HepG2 (cell line): ENCODE measurements around the gene NEURL1. TPM values are rescaled to one million over a fixed set of nuclear protein-coding genes. Genes with fewer than 3 reads are reported as not detected.
A peak's percentile ranks its signal among the peaks of the same experiment; 100 is the strongest.

Experiments
- ATF7-NPFF ChIP-seq: sonication (generic); formaldehyde crosslinking; IDR thresholded peaks from 2 replicates; pipeline ENCODE4 v1.8.1; 2023; ENCODE audit warnings: mild to moderate bottlenecking, low read depth, missing genetic modification reagents, moderate library complexity
- CHD4 ChIP-seq: fragments of 200-600 bp; sonication (generic); IDR thresholded peaks from 2 replicates; pipeline ENCODE4 v1.7.0; 2017; ENCODE audit warnings: mild to moderate bottlenecking, low read length, borderline replicate concordance
- GLI4 ChIP-seq: sonication (generic); formaldehyde crosslinking; IDR thresholded peaks from 2 replicates; pipeline ENCODE4 v1.5.1; 2020; ENCODE audit warnings: missing genetic modification reagents, mild to moderate bottlenecking, moderate library complexity, borderline replicate concordance
- HIVEP1 ChIP-seq: sonication (generic); formaldehyde crosslinking; IDR thresholded peaks from 2 replicates; pipeline ENCODE4 v1.4.0; 2020; ENCODE audit warnings: mild to moderate bottlenecking, missing genetic modification reagents
- MTF2 ChIP-seq: sonication (generic); formaldehyde crosslinking; IDR thresholded peaks from 2 replicates; pipeline ENCODE4 v1.5.0; 2020; ENCODE audit warnings: missing genetic modification reagents, borderline replicate concordance
- MXD4 ChIP-seq: IDR thresholded peaks from 2 replicates; pipeline ENCODE4 v1.6.1; 2016; ENCODE audit warnings: mild to moderate bottlenecking, missing biosample characterization, missing genetic modification reagents
- NPAS2 ChIP-seq: sonication (generic); formaldehyde crosslinking; IDR thresholded peaks from 2 replicates; pipeline ENCODE4 v1.8.0; 2022; ENCODE audit warnings: mild to moderate bottlenecking, missing genetic modification reagents, borderline replicate concordance
- POLR2AphosphoS5 ChIP-seq: IDR thresholded peaks from 2 replicates; pipeline ENCODE4 v1.6.1; 2012; ENCODE audit warnings: low read depth, low read length
- ZNF598 ChIP-seq: sonication (generic); formaldehyde crosslinking; IDR thresholded peaks from 2 replicates; pipeline ENCODE4 v1.5.1; 2020; ENCODE audit warnings: mild to moderate bottlenecking, missing genetic modification reagents, borderline replicate concordance
- ZNF674 ChIP-seq: sonication (generic); formaldehyde crosslinking; IDR thresholded peaks from 2 replicates; pipeline ENCODE4 v1.5.0; 2020; ENCODE audit warnings: low read depth, mild to moderate bottlenecking, missing genetic modification reagents
- ZNF7 ChIP-seq: IDR thresholded peaks from 2 replicates; pipeline ENCODE4 v1.6.1; 2016; ENCODE audit warnings: missing biosample characterization, missing genetic modification reagents
- polyA plus RNA-seq, 8 experiments: library from polyadenylated mRNA; depleted of rRNA in 3 of 8; stranded (reverse) in 7 of 8; unstranded in 1 of 8; fragments of >200 nt; fragmentation: Illumina TruSeq in 4 of 8; extraction: Trizol in 4 of 8; gene quantifications; 2 replicates each; pipeline versions ENCODE4 v1.2.1 to v1.2.3, GENCODE V29; 2011 to 2016; ENCODE audit warnings: low read depth in 4 of 8, missing spikeins in 1 of 8, mixed read lengths in 1 of 8; ENCODE audit not compliant: insufficient read depth in 1 of 8
- total RNA-seq, 5 experiments: library from RNA; depleted of rRNA; stranded (reverse); fragments of >200 nt; fragmentation: Illumina TruSeq; extraction: Trizol; gene quantifications; 2 replicates each; pipeline ENCODE4 v1.2.3, GENCODE V29; 2016; ENCODE audit warnings: low read depth in 1 of 5
- TF ChIP-seq, protein P1 (sequence below): IDR thresholded peaks from 2 replicates; pipeline ENCODE4 v1.6.1; 2016; ENCODE audit warnings: low read depth, control low read depth
- TF ChIP-seq, protein P2 (sequence below): sonication (generic); formaldehyde crosslinking; IDR thresholded peaks from 2 replicates; pipeline ENCODE4 v1.8.0; 2022; ENCODE audit warnings: mild to moderate bottlenecking, missing genetic modification reagents, borderline replicate concordance
- TF ChIP-seq, protein P3 (sequence below): sonication (generic); formaldehyde crosslinking; IDR thresholded peaks from 2 replicates; pipeline ENCODE4 v1.4.0; 2020; ENCODE audit warnings: missing genetic modification reagents
- TF ChIP-seq, protein P4 (sequence below): sonication (generic); formaldehyde crosslinking; IDR thresholded peaks from 2 replicates; pipeline ENCODE4 v1.4.0; 2020; ENCODE audit warnings: missing genetic modification reagents, borderline replicate concordance
- TF ChIP-seq, protein P5 (sequence below): sonication (generic); formaldehyde crosslinking; IDR thresholded peaks from 2 replicates; pipeline ENCODE4 v1.8.1; 2022; ENCODE audit warnings: low read depth, mild to moderate bottlenecking, missing genetic modification reagents
- TF ChIP-seq, protein P6 (sequence below): sonication (generic); formaldehyde crosslinking; IDR thresholded peaks from 2 replicates; pipeline ENCODE4 v1.8.0; 2022; ENCODE audit warnings: mild to moderate bottlenecking, missing genetic modification reagents, moderate library complexity

Gene NEURL1
- total and polyA plus RNA-seq, 2 of the 13 experiments (the other 11 are each of a cell fraction or from before 2014, with no cell fraction given), result not detected

DNA sequence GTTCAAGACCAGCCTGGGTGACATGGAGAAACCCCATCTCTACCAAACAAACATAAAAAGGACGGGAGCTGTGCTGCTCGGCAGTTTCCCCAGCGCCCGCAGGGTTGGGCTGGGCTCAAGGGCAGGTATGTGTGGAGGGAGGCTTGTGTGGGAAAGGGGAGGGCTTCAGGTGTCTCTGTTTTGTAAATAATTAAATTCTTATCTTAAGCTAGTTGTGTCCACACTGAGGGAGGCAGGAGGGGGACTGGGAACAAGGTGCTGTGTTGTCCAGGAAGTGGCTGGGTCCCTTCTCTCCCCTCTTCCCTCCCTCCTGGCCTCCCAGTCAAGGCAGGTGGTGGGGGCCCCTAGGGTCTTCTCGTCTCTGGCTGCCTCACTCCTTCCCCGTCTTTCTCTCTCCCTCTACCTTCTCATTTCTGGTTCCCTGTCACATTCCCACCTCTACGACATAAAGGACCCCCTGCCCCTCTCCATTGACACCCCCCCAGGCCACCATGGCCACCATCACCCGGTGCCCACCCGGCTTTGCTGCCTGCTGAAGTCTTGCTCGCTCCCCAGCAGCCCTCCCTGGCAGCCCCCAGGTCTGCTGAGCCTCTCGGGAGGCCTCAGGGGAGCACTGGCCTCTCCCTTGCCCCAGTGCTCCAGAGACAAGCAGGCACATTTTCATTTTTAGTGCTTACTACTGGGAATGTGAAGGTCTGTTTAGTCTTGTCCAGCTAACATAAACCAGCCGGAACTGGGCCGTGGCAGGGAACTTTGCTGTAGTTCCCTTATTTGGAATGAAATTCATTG is 19.3 kb downstream of the NEURL1 start (continued):
- no peak for TF ChIP-seq ZNF7
- TF ChIP-seq, protein P1, sequence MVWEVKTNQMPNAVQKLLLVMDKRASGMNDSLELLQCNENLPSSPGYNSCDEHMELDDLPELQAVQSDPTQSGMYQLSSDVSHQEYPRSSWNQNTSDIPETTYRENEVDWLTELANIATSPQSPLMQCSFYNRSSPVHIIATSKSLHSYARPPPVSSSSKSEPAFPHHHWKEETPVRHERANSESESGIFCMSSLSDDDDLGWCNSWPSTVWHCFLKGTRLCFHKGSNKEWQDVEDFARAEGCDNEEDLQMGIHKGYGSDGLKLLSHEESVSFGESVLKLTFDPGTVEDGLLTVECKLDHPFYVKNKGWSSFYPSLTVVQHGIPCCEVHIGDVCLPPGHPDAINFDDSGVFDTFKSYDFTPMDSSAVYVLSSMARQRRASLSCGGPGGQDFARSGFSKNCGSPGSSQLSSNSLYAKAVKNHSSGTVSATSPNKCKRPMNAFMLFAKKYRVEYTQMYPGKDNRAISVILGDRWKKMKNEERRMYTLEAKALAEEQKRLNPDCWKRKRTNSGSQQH, result no peak
- TF ChIP-seq, protein P2, sequence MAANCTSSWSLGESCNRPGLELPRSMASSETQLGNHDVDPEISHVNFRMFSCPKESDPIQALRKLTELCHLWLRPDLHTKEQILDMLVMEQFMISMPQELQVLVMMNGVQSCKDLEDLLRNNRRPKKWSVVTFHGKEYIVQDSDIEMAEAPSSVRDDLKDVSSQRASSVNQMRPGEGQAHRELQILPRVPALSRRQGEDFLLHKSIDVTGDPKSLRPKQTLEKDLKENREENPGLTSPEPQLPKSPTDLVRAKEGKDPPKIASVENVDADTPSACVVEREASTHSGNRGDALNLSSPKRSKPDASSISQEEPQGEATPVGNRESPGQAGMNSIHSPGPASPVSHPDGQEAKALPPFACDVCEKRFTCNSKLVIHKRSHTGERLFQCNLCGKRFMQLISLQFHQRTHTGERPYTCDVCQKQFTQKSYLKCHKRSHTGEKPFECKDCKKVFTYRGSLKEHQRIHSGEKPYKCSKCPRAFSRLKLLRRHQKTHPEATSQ (CRISPR knock-in tag), result no peak
- TF ChIP-seq POLR2AphosphoS5, result no peak
- TF ChIP-seq NPAS2, result no peak
- no peak for TF ChIP-seq MTF2 (CRISPR knock-in tag)
- TF ChIP-seq CHD4, result no peak
- TF ChIP-seq MXD4 (CRISPR knock-in tag), result 0 out of 2 replicates have a peak, but pooled peaks have one; percentile 27
- no peak for TF ChIP-seq ZNF674 (CRISPR knock-in tag)
- TF ChIP-seq ATF7-NPFF, result no peak
- no peak for TF ChIP-seq GLI4
- TF ChIP-seq, protein P3, sequence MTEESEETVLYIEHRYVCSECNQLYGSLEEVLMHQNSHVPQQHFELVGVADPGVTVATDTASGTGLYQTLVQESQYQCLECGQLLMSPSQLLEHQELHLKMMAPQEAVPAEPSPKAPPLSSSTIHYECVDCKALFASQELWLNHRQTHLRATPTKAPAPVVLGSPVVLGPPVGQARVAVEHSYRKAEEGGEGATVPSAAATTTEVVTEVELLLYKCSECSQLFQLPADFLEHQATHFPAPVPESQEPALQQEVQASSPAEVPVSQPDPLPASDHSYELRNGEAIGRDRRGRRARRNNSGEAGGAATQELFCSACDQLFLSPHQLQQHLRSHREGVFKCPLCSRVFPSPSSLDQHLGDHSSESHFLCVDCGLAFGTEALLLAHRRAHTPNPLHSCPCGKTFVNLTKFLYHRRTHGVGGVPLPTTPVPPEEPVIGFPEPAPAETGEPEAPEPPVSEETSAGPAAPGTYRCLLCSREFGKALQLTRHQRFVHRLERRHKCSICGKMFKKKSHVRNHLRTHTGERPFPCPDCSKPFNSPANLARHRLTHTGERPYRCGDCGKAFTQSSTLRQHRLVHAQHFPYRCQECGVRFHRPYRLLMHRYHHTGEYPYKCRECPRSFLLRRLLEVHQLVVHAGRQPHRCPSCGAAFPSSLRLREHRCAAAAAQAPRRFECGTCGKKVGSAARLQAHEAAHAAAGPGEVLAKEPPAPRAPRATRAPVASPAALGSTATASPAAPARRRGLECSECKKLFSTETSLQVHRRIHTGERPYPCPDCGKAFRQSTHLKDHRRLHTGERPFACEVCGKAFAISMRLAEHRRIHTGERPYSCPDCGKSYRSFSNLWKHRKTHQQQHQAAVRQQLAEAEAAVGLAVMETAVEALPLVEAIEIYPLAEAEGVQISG (CRISPR knock-in tag), result 0 out of 2 replicates have a peak, but pooled peaks have one; percentile 27
- no peak for TF ChIP-seq HIVEP1 (CRISPR knock-in tag)
- no peak for TF ChIP-seq ZNF598 (CRISPR knock-in tag)
- TF ChIP-seq, protein P4, sequence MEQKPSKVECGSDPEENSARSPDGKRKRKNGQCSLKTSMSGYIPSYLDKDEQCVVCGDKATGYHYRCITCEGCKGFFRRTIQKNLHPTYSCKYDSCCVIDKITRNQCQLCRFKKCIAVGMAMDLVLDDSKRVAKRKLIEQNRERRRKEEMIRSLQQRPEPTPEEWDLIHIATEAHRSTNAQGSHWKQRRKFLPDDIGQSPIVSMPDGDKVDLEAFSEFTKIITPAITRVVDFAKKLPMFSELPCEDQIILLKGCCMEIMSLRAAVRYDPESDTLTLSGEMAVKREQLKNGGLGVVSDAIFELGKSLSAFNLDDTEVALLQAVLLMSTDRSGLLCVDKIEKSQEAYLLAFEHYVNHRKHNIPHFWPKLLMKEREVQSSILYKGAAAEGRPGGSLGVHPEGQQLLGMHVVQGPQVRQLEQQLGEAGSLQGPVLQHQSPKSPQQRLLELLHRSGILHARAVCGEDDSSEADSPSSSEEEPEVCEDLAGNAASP (CRISPR knock-in tag), result no peak
- TF ChIP-seq, protein P5, sequence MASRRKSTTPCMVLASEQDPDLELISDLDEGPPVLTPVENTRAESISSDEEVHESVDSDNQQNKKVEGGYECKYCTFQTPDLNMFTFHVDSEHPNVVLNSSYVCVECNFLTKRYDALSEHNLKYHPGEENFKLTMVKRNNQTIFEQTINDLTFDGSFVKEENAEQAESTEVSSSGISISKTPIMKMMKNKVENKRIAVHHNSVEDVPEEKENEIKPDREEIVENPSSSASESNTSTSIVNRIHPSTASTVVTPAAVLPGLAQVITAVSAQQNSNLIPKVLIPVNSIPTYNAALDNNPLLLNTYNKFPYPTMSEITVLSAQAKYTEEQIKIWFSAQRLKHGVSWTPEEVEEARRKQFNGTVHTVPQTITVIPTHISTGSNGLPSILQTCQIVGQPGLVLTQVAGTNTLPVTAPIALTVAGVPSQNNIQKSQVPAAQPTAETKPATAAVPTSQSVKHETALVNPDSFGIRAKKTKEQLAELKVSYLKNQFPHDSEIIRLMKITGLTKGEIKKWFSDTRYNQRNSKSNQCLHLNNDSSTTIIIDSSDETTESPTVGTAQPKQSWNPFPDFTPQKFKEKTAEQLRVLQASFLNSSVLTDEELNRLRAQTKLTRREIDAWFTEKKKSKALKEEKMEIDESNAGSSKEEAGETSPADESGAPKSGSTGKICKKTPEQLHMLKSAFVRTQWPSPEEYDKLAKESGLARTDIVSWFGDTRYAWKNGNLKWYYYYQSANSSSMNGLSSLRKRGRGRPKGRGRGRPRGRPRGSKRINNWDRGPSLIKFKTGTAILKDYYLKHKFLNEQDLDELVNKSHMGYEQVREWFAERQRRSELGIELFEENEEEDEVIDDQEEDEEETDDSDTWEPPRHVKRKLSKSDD (CRISPR knock-in tag), result no peak
- TF ChIP-seq, protein P6, sequence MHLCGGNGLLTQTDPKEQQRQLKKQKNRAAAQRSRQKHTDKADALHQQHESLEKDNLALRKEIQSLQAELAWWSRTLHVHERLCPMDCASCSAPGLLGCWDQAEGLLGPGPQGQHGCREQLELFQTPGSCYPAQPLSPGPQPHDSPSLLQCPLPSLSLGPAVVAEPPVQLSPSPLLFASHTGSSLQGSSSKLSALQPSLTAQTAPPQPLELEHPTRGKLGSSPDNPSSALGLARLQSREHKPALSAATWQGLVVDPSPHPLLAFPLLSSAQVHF, result no peak
